Superior temporal gyrus (tissue), 1 donor: ENCODE data around the gene AACS.

Experiments used
- DNase-seq: peaks from one replicate; pipeline ENCODE4 v3.0.0-alpha.2; 2016; ENCODE audit errors: extremely low spot score

The AACS gene

DNA sequence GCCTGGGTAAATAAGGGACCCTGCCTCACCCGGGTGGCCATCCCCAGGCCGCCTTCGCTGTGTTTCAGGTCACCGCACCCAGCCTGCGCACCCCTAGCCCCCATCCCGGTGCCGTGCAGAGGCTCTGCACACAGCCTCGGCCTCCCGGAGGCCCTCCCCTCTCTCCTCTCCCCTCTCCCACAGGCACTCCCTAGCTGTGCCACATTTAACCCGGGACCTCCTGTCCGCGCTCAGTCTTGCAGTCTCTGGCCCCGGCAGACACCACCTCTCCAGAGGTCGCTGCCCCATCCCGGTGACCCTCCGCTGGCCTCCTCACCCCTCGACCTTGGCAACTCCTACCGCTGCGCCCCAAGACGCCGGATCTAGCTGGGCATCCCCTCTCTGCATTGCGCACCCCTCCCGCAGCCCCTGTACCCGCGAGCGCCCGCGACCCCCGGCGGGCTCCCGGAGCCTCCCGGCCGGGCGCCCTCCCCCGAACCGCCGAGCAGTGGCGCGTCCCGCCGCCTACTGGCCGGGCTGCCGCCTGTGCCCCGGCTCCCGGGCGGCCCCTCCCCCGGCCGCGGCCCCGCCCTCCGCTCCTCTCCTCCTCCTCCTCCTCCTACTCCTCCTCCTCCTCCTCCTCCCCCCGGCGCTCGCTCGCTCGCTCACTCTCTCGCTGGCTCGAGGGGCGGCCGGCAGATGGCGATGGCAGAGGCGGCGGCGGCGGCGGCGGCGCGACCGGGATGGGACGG lies 120.7 kb downstream of the AACS start, which contains the start of gene TMEM132B:
TSS of gene TMEM132B (plus strand) at position 647 of the 731 bp plus-strand sequence.
- peak; percentile 57 for DNase-seq

GRCh38 chr12:125186471-125187147 lies 121.4 kb downstream of the AACS start:
- DNase-seq, result no peak

GRCh38 chr12:125187148-125187745 lies 122.0 kb downstream of the AACS start:
- DNase-seq, result no peak

GRCh38 chr12:125187780-125188741 lies 122.8 kb downstream of the AACS start:
- no peak for DNase-seq

GRCh38 chr12:125189015-125189414 lies 123.8 kb downstream of the AACS start:
- DNase-seq, result no peak

DNA sequence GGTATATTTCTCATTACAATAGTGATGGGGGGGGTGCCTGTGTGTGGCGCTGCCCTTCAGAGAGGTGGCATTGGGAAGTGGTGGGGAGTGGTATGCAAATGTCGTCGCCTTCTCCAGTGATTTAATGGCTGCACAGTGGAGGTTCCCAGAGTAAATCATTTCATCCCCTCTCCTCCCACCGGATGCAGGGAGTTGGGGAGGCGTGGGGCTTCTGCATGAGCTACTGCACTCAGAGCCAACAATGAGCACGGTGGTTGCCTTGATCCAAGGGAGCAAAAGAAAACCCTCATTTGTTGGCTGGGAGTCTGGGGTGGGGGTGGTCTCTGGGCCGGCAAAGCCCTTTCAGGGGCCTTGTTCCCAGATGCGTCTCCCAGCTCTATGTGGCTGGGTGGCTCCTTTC lies 124.3 kb downstream of the AACS start:
- DNase-seq, result no peak

- no peak for DNase-seq
These were observed 126.3 kb downstream of the AACS start for GRCh38 chr12:125191361-125192087.

GRCh38 chr12:125192690-125193221 lies 127.5 kb downstream of the AACS start:
- DNase-seq, result no peak
